B cell (primary cell): ENCODE data around the gene RAD51B. TPM values are rescaled to one million over a fixed set of nuclear protein-coding genes. Genes with fewer than 3 reads are reported as not detected.

ENCODE experiments used
- ATAC-seq: fragments of 200-7000 bp; cut with Tn5 transposase; one replicate; pipeline ENCODE4 v1.10.0; 2021; ENCODE audit warnings: low read depth, mild to moderate bottlenecking, moderate number of reproducible peaks, moderate library complexity
- CTCF ChIA-PET: fragments of 350-600 bp; sonication (Branson Sonifier 250); formaldehyde crosslinking; loops from one replicate; lab custom pipeline; 2021; ENCODE audit warnings: antibody characterized with exemption, inconsistent platforms; lab: Charles Lee
- POLR2A ChIA-PET: fragments of 350-600 bp; sonication (Branson Sonifier 250); formaldehyde crosslinking; loops from one replicate; lab custom pipeline; 2021; ENCODE audit warnings: antibody characterized with exemption; lab: Charles Lee
- DNase-seq: peaks from one replicate; pipeline ENCODE4 v3.0.0; 2013
- H2AFZ ChIP-seq: 2 replicates; pipeline ENCODE4 v1.6.1; 2012; ENCODE audit warnings: mild to moderate bottlenecking, low read depth, low read length; ENCODE audit not compliant: insufficient read depth, poor library complexity, severe bottlenecking
- H3K27ac ChIP-seq, 2 donors: 1 replicate in 1 of 2; 2 replicates in 1 of 2; pipeline ENCODE4 v1.5.1; 2012 to 2013; ENCODE audit warnings: low read length in 2 of 2, mild to moderate bottlenecking in 2 of 2, moderate library complexity in 1 of 2
- H3K27me3 ChIP-seq, 4 experiments: fragments of 200-600 bp in 1 of 4; sonication (generic) in 1 of 4; replicated peaks in 1 of 4; 1 replicate in 2 of 4; 2 replicates in 2 of 4; pipeline versions ENCODE4 v1.6.1 to v1.7.0; 2013 to 2016; ENCODE audit warnings: low read length in 3 of 4, mild to moderate bottlenecking in 2 of 4, mixed read lengths in 1 of 4, moderate library complexity in 1 of 4; ENCODE audit not compliant: insufficient read depth in 4 of 4, control insufficient read depth in 3 of 4; ENCODE audit errors: control extremely low read depth in 1 of 4
- H3K36me3 ChIP-seq, 2 experiments: replicated peaks in 1 of 2; 1 replicate in 1 of 2; 2 replicates in 1 of 2; pipeline versions ENCODE4 v1.6.1 to v1.7.1; 2013; ENCODE audit warnings: low read length in 1 of 2; ENCODE audit not compliant: insufficient read depth in 2 of 2, control insufficient read depth in 1 of 2; ENCODE audit errors: control extremely low read depth in 1 of 2, extremely low read depth in 1 of 2
- H3K4me1 ChIP-seq, 2 donors: fragments of 200-600 bp in 1 of 2; sonication (generic) in 1 of 2; 1 replicate in 1 of 2; 2 replicates in 1 of 2; pipeline versions ENCODE4 v1.5.1 to v1.6.1; 2013 to 2017; ENCODE audit warnings: low read length in 2 of 2; ENCODE audit not compliant: control insufficient read depth in 2 of 2, insufficient read depth in 2 of 2
- H3K4me2 ChIP-seq: replicated peaks from 2 replicates; pipeline ENCODE3; 2012; ENCODE audit warnings: mild to moderate bottlenecking, low read depth, low read length; ENCODE audit not compliant: poor library complexity, severe bottlenecking
- H3K4me3 ChIP-seq, 5 experiments: fragments of 200-600 bp in 1 of 5; sonication (generic) in 1 of 5; 1 replicate in 3 of 5; 2 replicates in 2 of 5; pipeline versions ENCODE4 v1.5.1 to v1.7.0; 2011 to 2016; ENCODE audit warnings: low read length in 4 of 5, mild to moderate bottlenecking in 4 of 5, low read depth in 2 of 5, control low read depth in 1 of 5, moderate library complexity in 1 of 5; ENCODE audit not compliant: insufficient read depth in 1 of 5; ENCODE audit errors: control extremely low read depth in 1 of 5, extremely low read depth in 1 of 5
- H3K79me2 ChIP-seq: fragments of 200-600 bp; sonication (generic); one replicate; pipeline ENCODE4 v1.6.0; 2016; ENCODE audit warnings: low read length; ENCODE audit not compliant: control insufficient read depth, insufficient read depth
- H3K9ac ChIP-seq: fragments of 200-600 bp; sonication (generic); 2 replicates; pipeline ENCODE4 v1.6.1; 2017; ENCODE audit warnings: mild to moderate bottlenecking, low read length, moderate library complexity
- H3K9me3 ChIP-seq, 3 donors: one replicate each; pipeline versions ENCODE4 v1.6.1 to v1.7.1; 2013; ENCODE audit warnings: low read length in 2 of 3; ENCODE audit not compliant: control insufficient read depth in 2 of 3, insufficient read depth in 1 of 3; ENCODE audit errors: control extremely low read depth in 1 of 3
- H4K20me1 ChIP-seq: 2 replicates; pipeline ENCODE4 v1.6.0; 2012; ENCODE audit warnings: mild to moderate bottlenecking, low read length; ENCODE audit not compliant: insufficient read depth, control insufficient read depth, poor library complexity, severe bottlenecking
- H3K27ac Mint-ChIP-seq: one replicate; pipeline ENCODE4 v1.8.0; 2021; ENCODE audit warnings: mixed read lengths
- H3K27me3 Mint-ChIP-seq: one replicate; pipeline ENCODE4 v1.8.0; 2021; ENCODE audit warnings: mixed read lengths
- H3K4me1 Mint-ChIP-seq: one replicate; pipeline ENCODE4 v1.8.0; 2021; ENCODE audit warnings: mixed read lengths
- H3K4me3 Mint-ChIP-seq: one replicate; pipeline ENCODE4 v1.8.0; 2021; ENCODE audit warnings: mixed read lengths
- H3K9me3 Mint-ChIP-seq: one replicate; pipeline ENCODE4 v1.8.0; 2022; ENCODE audit warnings: mixed read lengths; ENCODE audit not compliant: insufficient read depth
- CTCF ChIP-seq: fragments of 200-600 bp; IDR thresholded peaks from one replicate; pipeline ENCODE4 v1.8.0; 2022; ENCODE audit warnings: antibody characterized with exemption, mild to moderate bottlenecking
- EZH2 ChIP-seq: IDR thresholded peaks from 2 replicates; pipeline ENCODE4 v1.6.1; 2012; ENCODE audit warnings: borderline replicate concordance, low read depth, mild to moderate bottlenecking, moderate library complexity, low read length; ENCODE audit not compliant: insufficient read depth, poor library complexity, severe bottlenecking
- WGBS: methylation state at CpG from one replicate; pipeline ENCODE4 v1.1.5; 2013; ENCODE audit warnings: missing lambda C conversion rate; ENCODE audit not compliant: insufficient coverage; 5-methylcytosine and 5-hydroxymethylcytosine counted together
- intact Hi-C: fragments of 100-400 bp; cut with micrococcal nuclease; formaldehyde crosslinking; loops from one replicate; pipeline ENCODE4 v1.10.0; 2022
- polyA plus RNA-seq: library from polyadenylated mRNA; depleted of rRNA; stranded (reverse); fragments of >200 nt; gene quantifications from 2 replicates; pipeline ENCODE4 v1.2.3, GENCODE V29; 2012
- total RNA-seq, 2 donors: library from RNA; stranded (reverse); fragments of 120-200 nt in 1 of 2; gene quantifications; 1 replicate in 1 of 2; 2 replicates in 1 of 2; pipeline versions ENCODE4 v1.2.3 to v1.2.4, GENCODE V29; 2013 to 2022

Gene RAD51B
- total and polyA plus RNA-seq, 2 donors (not counting 1 experiment from before 2014, with no cell fraction given) = 6.5 to 60.6 TPM

DNA sequence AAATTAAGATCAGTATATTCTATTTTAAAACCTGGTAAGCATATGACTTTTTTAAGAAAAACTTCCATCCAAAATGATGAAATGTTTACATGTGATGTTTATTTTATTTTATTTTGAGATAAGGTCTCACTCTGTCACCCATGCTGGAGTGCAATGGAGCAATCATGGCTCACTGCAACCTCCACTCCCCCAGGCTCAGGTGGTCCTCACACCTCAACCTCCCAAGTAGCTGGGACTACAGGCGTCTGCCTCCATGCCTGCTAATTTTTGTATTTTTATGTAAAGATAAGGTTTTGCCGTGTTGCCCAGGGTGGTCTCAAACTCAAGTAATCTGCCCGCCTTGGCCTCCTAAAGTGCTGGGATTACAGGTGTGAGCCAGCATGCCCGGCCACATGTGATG, 831.5 kb downstream of the RAD51B start:
- Histone ChIP-seq H3K79me2 (peaks cover 3% of the 10 kb centered on the region), H3K36me3 (peaks cover 0 to 3% of the 10 kb centered on the region in 2 experiments), H3K27ac (no peak overlapping the region), H3K4me2 (no peak overlapping the region), H3K9me3 (peaks cover 0 to 5% (median 0%) of the 10 kb centered on the region in 3 donors), H3K27me3 (no peaks in the 10 kb centered on the region), H4K20me1 (no peaks in the 10 kb centered on the region), H2AFZ (no peak overlapping the region), H3K4me1 (peaks cover 12 to 13% of the 10 kb centered on the region in 2 donors), H3K4me3 (no peak overlapping the region), H3K9ac (no peak overlapping the region)
- Mint-ChIP-seq H3K27me3 (no peaks in the 10 kb centered on the region), H3K9me3 (no peaks in the 10 kb centered on the region), H3K4me1 (peaks cover 11% of the 10 kb centered on the region), H3K27ac (no peak overlapping the region), H3K4me3 (no peak overlapping the region)
- POLR2A ChIA-PET = no interaction called here
- ATAC-seq (no peak), DNase-seq (no peak)
- WGBS = 100% methylated on average over 3 of the region's 4 CpGs
- intact Hi-C loops = no loop called here
- CTCF ChIA-PET = interaction anchor here (0.9 kb wide), 1 partner anchor 137 kb away, joined by 3 read pairs; no protein-coding TSS in a partner anchor
- TF ChIP-seq EZH2 (no peak), CTCF (no peak)

- no peak overlapping the region for H3K4me3 Mint-ChIP-seq
- H3K27ac Mint-ChIP-seq = no peak overlapping the region
- Histone ChIP-seq H3K36me3 (peaks cover 0 to 3% of the 10 kb centered on the region in 2 experiments), H3K9me3 (peaks cover 0 to 5% (median 0%) of the 10 kb centered on the region in 3 donors), H3K4me3 (no peak overlapping the region), H4K20me1 (no peaks in the 10 kb centered on the region), H3K79me2 (peaks cover 3% of the 10 kb centered on the region), H3K4me1 (peaks cover 16 to 20% of the 10 kb centered on the region in 2 donors), H3K27ac (no peak overlapping the region), H3K4me2 (no peak overlapping the region), H3K27me3 (no peaks in the 10 kb centered on the region), H2AFZ (no peak overlapping the region), H3K9ac (no peak overlapping the region)
- 64% methylated on average over 18 of the region's 22 CpGs for WGBS
- DNase-seq (no peak), ATAC-seq (no peak)
- H3K4me1 Mint-ChIP-seq = peaks cover 12% of the 10 kb centered on the region
- POLR2A ChIA-PET = no interaction called here
- no peak for TF ChIP-seq EZH2
- TF ChIP-seq CTCF = no peak
- H3K27me3 Mint-ChIP-seq = no peaks in the 10 kb centered on the region
- H3K9me3 Mint-ChIP-seq = no peaks in the 10 kb centered on the region
- intact Hi-C loops = no loop called here
- CTCF ChIA-PET = interaction anchor here (0.9 kb wide), 1 partner anchor 136 kb away, joined by 3 read pairs; no protein-coding TSS in a partner anchor
Observed at GRCh38 chr14:68651652-68652432, 832.3 kb downstream of the RAD51B start.
